Measurements from ENCODE around the gene DDI1.

The DDI1 gene

DNA sequence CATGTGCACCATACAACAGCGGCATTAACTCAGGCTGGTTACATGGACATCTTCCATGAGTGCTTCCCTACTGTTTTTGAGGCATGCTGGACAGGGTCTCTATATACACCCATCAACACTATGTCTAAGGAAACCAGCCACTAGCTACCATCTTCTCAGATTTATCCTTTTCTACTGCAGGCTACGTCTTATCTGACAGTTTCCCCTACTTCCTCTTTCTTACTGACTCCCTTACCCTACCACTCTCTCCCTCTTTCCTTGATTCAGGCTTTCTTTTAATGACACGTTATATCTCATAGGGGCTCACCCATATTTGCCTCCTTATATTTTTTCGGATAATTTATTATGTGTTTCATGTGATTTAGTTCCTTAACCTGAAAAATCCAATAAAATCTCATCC is 41.8 kb downstream of the DDI1 start:
- no peak for DNase-seq (ENCODE audit: low spot score)

DNA sequence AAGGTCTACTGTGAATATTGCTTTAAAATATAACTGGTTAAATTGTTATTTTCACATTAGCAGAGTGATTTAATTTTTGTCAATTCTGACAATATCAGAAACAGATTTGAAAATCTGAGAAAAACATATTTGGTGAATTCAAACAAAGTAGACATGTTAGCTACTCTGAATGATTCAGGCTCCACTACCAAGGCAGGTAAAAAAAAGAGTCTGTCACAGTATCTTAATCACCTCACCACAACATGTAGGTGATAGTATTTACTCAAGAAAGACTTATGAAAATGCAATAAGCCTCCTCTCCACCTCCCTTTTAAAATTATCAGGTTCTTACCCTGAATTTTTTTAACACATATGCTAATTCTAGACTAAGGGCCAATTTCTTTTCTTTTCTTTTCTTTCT is 42.6 kb downstream of the DDI1 start:
- DNase-seq (ENCODE audit: low spot score): no peak

- DNase-seq (ENCODE audit: low spot score): no peak
Measured at GRCh38 chr11:104086621-104087020, 50.2 kb downstream of the DDI1 start.

All from hematopoietic multipotent progenitor cell treated with erythropoietin and hydrocortisone succinate and interleukin-3 and kit ligand, for 17 days (in vitro differentiated cells).